Measurements from ENCODE around the gene MAGI2. TPM values are rescaled to one million over a fixed set of nuclear protein-coding genes. Genes with fewer than 3 reads are reported as not detected.

Gene MAGI2
- total and polyA plus RNA-seq, 2 experiments from 2014 or later, result 10.4 to 26.4 TPM

- TF ChIP-seq ZNF462 (CRISPR knock-in tag; IDR thresholded peaks at IDR 0.05), result no peak
Observed at GRCh38 chr7:79035858-79036257, 417.6 kb downstream of the MAGI2 start (continued).

GRCh38 chr7:79034730-79035129 lies 418.7 kb downstream of the MAGI2 start:
- no peaks in the 10 kb centered on the region for H3K36me3 Mint-ChIP-seq (ENCODE audit: low read depth)
- no peak overlapping the region for H3K4me3 ChIP-seq
- H3K27me3 ChIP-seq (ENCODE audit: insufficient read depth), result no peaks in the 10 kb centered on the region
- no peak overlapping the region for H3K4me2 ChIP-seq
- H3K27me3 Mint-ChIP-seq (ENCODE audit: insufficient read depth, low read depth, poor library complexity), result no peaks in the 10 kb centered on the region
- H3K4me3 Mint-ChIP-seq, result no peak overlapping the region
- H3K4me1 ChIP-seq (ENCODE audit: insufficient read depth), result no peaks in the 10 kb centered on the region
- no peaks in the 10 kb centered on the region for H3K79me2 ChIP-seq (replicated peaks; ENCODE audit: insufficient read depth)
- H3K27ac ChIP-seq (ENCODE audit: low read depth), result no peak overlapping the region
- DNase-seq (ENCODE audit: low spot score) (no peak), ATAC-seq (no peak)
- no peaks in the 10 kb centered on the region for H4K20me1 ChIP-seq (replicated peaks; ENCODE audit: insufficient read depth)
- H3K36me3 ChIP-seq (ENCODE audit: insufficient read depth), result no peaks in the 10 kb centered on the region
- H3K4me1 Mint-ChIP-seq, result no peaks in the 10 kb centered on the region
- H3K27ac Mint-ChIP-seq, result no peak overlapping the region
- H3K9me3 Mint-ChIP-seq, result no peaks in the 10 kb centered on the region
- H3F3A ChIP-seq (replicated peaks; ENCODE audit: low read depth), result no peaks in the 10 kb centered on the region
- H2AFZ ChIP-seq, result no peak overlapping the region
- H3K9me2 ChIP-seq (ENCODE audit: insufficient read depth), result no peaks in the 10 kb centered on the region
- TF ChIP-seq NANOG (IDR thresholded peaks at IDR 0.05; ENCODE audit: borderline replicate concordance) (no peak), ZNF114 (CRISPR knock-in tag; IDR thresholded peaks at IDR 0.05) (no peak), ZNF462 (CRISPR knock-in tag; IDR thresholded peaks at IDR 0.05) (no peak), STAT1 (IDR thresholded peaks at IDR 0.05; ENCODE audit: unreplicated experiment) (no peak), EZH2 (IDR thresholded peaks at IDR 0.05; ENCODE audit: low read depth, unreplicated experiment) (no peak), JUNB (IDR thresholded peaks at IDR 0.05; ENCODE audit: unreplicated experiment) (no peak), POLR2AphosphoS5 (IDR thresholded peaks at IDR 0.05; ENCODE audit: low read depth) (no peak), CTCF (conservative IDR thresholded peaks at IDR 0.05; ENCODE audit: low read depth in 2 of 2) (no peak), CREB1 (CRISPR knock-in tag; IDR thresholded peaks at IDR 0.05; ENCODE audit: low read depth) (no peak)
